Measurements from ENCODE around the gene MORN1.

Gene MORN1

DNA sequence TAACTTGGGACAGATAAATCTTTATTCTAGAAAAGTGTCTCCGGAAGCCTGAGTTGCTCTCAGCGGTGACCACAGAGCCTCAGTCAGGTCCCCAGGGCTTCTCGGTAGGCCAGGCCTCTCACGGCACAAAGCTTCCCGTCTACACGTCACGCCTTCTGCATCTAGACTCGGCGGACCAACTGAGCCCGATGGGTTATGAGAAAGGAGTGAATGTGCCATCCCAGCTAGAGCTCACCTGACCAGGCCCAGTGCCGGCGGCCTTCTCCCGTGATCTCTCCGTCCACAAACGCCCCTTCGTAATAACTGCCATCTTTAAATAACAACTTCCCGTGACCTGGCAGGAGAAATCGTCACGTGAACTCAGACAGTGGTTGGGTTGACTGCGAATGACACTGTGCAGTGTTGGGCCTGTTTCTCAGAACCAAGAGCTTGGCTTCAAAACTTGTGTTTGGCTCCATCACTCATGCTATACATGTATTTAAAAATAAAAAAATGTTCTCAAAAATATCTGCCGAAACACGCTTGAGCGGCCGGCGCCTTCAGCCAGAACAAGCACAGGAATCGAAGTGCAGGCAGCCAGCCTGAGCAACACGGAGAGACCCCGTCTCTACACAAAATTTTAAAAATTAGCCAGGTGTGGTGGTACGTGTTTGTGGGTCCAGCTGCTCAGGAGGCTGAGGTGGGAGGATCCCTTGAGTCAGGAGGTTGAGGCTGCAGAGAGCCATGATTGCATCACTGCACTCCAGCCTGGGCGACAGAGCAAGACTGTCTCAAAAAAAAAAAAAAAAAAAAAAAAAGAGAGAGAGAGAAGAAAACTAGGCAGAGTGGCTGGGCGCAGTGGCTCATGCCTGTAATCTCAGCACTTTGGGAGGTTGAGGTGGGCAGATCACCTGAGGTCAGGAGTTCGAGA lies 3.1 kb downstream of the MORN1 start:
- FAIRE-seq (no peak), DNase-seq (ENCODE audit: insufficient read length, low spot score) (no peak)

GRCh38 chr1:2386636-2387611 lies 4.4 kb downstream of the MORN1 start:
- no peak for DNase-seq (ENCODE audit: insufficient read length, low spot score)
- no peak for FAIRE-seq

- DNase-seq (ENCODE audit: insufficient read length, low spot score), result no peak
- no peak for FAIRE-seq
These were observed 5.6 kb downstream of the MORN1 start for GRCh38 chr1:2385606-2386280.

DNA sequence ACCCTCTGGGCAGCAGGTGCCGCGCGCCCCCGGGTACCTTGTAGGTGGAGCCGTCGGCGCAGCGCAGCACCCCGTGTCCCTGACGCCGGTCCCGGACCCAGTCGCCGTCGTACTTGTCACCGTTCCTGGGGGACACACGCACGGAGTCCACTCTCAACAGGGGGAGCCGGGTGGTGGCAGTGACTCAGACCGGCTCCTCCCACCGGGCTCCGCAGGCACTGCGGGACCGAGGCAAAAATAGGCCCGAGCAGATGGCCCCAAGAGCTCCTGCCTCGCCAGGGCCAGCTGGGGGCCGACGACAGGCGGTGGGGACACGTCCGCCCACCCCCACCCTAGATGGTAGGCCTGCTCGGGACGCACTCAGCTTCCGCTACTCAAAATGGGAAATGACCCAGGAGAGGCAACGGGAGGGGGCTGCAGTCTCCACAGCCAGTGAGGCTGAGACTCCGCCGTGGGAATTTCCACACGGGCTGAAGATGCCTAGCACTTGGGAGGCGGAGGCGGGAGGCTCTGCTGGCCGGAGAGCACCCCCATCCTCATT lies 6.3 kb downstream of the MORN1 start:
- DNase-seq (ENCODE audit: insufficient read length, low spot score) (no peak), FAIRE-seq (no peak)

- no peak for DNase-seq (ENCODE audit: insufficient read length, low spot score)
- no peak for FAIRE-seq
These were observed 7.1 kb downstream of the MORN1 start for GRCh38 chr1:2384130-2384860.

GRCh38 chr1:2383576-2383975 lies 7.8 kb downstream of the MORN1 start:
- DNase-seq (ENCODE audit: insufficient read length, low spot score) (no peak), FAIRE-seq (no peak)

DNA sequence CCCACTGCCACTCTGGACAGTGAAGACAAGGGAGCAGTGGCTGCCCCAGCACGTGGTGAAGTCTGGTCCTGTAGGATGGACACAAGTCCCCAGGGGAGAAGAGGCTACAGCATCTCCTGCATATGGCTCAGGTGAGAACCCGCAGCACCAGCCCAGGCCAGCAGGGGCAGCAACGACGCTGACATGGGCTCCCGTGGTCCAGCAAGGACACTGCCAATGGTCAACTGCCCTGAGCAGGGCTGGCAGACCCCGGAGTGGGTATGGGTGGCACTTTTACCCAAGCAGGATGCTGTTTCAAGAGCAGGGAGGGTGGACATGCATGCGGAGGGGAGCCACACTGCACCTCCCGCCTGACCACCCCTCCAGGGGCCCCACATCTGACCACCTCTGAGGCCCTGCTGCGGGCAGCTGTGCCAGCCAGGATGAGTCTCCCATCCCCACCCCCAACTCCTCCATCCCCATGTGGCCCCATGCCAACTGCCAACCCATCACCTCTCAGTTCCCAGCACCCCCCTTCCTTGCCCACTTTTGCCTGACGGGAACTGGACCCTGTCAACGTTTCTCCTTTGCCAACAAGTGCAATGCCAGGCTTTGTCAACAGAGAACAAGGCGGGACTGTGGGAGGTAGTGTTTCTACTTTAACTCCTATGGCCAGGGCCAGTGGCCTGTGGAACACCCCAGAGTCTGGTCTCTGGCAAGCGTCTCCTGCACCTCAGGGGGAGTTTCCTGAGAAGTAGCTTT lies 8.6 kb downstream of the MORN1 start:
- DNase-seq (ENCODE audit: insufficient read length, low spot score) (peak; percentile 67), FAIRE-seq (no peak)

DNA sequence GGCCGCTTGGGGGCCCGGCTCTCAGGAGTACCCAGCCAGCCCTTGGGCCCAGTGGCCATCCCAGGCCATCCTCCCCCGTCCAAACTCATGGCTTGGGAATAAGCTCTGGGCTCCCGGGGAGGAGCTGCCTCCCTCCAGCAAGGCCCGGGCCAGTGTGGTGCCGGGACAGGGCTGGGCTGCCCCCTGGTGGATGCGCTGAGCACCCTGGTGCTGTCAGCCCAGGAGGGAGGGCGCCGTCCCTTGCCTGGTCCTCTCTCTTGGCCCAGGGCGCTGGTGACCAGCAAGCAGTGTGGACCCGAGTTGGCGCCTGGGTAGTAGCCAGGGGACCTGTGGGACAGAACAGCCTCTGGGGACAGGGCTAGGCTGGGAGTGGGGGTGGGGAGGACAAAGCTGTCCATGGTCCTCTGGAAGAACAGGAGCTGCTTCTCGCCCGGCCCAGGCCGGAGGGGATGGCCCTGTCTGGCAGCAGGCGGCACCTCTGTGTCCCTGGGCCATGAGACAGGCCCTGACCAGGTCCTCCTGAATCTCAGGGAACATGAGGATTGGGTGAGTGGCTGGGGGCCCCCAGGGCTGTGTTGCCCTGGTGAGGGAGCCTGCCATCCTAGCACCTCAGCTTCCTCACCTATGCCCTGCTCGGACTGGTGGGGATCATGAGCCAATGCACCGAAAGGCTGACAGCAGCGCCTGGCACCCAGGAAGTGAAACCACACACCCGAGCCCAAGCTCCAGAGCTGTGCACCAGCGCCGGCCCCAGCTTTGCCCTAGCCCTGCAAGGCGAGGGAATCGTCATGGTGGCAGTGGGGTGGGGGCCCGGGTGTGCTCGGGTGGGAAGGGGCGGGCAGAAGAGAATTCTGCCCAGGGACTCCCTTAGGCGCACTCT lies 9.4 kb downstream of the MORN1 start:
- no peak for FAIRE-seq
- peak; percentile 97 for DNase-seq (ENCODE audit: insufficient read length, low spot score)

DNA sequence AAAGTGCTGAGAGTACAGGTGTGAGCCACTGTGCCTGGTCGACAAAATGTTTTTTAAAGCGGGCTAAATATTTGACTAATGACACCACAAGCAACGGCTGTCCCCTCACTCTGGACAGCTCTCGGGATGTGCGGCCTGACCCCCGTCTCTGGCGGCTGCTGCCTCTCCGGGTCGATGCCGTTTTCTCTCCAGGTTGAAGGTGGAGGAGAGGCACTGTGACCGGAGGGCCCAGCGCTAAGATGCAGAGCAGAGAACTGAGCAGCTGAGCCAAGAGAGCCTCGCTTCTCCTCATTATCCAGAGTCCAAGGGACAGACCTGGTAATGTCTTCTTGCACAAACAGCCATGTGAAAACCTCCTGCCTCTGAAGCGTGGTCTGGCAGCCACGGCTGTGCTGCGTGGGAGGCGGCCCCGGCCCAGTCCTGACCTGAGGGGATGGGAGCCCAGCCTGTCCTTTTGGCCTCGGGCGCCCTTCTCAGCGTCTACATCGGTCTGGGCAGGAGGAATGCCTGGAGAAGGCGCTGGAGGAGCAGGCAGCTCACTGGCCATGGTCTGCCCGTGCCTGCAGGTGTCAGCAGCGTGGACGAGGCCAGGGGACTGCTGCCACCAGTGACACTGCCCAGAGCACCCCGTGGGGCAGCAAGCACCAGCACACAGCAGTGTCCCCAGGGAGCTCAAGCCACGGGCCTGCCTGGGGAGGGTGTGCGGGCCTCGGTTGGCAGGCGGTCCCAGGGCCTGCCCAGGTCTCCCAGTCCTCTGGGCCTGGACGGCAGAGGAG lies 10.3 kb downstream of the MORN1 start:
- FAIRE-seq, result no peak
- DNase-seq (ENCODE audit: insufficient read length, low spot score), result no peak

GRCh38 chr1:2379733-2380404 lies 11.5 kb downstream of the MORN1 start:
- FAIRE-seq, result no peak
- no peak for DNase-seq (ENCODE audit: insufficient read length, low spot score)

DNA sequence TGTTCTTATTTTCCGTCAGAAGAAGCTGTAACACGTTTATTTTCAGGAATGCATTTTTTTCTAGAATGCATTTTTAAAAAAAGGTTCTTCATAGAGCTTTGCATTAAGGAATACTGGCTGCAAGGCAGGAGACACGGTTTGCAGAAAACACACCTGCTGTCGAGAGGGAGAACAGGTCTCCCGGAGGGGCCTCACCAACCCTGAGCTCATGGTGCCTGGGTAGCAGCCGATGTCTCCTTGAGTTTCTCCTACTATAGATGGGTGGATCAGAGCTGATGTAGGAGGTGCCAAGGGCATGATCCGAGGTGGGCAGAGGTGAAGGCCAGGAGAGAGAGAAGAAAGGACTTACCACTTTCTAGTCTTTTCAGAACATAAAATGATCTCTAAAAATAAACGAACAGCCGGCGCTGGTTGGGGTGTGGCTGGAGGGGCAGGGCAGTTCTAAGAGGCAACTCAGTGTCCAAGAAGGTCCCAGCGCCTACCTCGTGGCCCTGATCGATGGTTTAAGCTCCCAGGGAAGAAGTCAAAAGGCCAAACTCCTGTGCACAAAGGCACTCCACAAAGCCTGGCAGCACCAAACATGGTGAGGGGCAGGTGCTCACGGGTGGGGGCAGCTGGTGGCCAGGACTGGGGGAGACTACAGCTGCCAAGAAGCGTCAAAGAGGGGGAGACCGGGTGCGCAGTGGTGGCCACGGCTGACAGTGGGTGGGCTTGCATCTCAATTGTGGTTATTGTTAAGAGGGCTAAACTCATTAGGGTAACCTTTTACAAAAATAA lies 12.2 kb downstream of the MORN1 start:
- DNase-seq (ENCODE audit: insufficient read length, low spot score) (no peak), FAIRE-seq (no peak)

DNA sequence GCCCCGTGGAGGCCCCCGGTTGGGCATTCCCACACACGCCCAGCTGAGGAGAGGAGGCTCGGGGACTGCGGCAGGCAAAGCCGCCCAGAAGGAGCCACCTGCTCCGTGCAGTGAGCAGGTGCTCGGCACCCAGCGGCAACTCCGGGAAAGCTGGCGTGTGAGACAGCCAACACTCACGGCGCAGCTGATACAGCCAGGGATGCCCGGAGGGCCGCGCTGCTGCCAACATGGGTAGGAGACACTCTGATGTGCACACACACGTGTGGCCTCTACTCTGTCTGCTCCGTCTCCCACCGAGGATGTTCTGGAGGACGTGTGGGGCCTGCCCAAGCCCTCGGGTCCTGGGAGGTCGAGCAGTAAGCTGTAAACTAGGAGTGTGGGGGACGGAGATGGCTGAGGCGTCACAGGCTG lies 12.9 kb downstream of the MORN1 start:
- FAIRE-seq (no peak), DNase-seq (ENCODE audit: insufficient read length, low spot score) (no peak)

DNA sequence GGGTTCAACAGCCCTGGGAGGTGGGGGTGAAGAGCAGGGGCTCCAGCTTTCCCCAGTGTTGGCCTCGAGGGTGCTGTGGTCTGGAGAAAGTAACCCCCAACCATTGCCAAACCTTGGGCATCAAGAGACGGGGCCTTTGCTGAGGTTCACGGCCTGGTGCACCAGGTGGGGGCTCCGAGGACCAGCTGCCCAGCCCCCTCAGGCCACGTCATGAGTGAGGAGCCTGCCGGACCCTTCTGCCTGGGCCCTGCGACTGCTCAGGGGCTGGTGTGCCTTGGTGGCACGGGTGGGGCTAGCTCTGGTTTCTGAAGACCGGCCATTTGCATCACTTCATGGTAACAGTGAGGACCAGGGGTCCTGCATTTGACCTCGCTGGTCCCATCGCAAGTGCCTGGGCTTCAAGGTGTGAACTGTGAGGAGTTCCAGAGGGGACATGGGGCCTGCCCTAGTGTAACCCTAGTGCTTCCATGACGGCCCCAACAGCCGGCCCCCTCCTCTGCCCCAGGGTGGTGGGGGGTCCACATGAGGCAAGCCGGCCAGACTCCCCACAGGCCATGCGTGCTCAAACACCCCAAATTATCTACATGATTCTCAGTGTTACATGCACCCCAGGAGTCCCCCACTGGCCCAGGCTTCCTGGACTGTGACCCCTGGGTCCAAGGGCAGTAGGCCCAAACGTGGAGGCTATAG lies 13.5 kb downstream of the MORN1 start:
- DNase-seq (ENCODE audit: insufficient read length, low spot score) (no peak), FAIRE-seq (no peak)

GRCh38 chr1:2376931-2377672 lies 14.3 kb downstream of the MORN1 start:
- FAIRE-seq (no peak), DNase-seq (ENCODE audit: insufficient read length, low spot score) (no peak)

GRCh38 chr1:2376261-2376741 lies 15.1 kb downstream of the MORN1 start:
- DNase-seq (ENCODE audit: insufficient read length, low spot score) (no peak), FAIRE-seq (no peak)

Measured in GM19239 (cell line).